ENCODE data around the gene UMODL1. TPM values are rescaled to one million over a fixed set of nuclear protein-coding genes. Genes with fewer than 3 reads are reported as not detected.

UMODL1 gene
- total and polyA plus RNA-seq, 2 donors (not counting 1 experiment from before 2014, with no cell fraction given): not detected

- no peak overlapping the region for H3K9ac ChIP-seq (ENCODE audit: insufficient read depth, low read length)
- H3K36me3 ChIP-seq (ENCODE audit: control insufficient read depth, insufficient read depth, low read length): no peaks in the 10 kb centered on the region
- no peaks in the 10 kb centered on the region for H3K79me2 ChIP-seq (ENCODE audit: control insufficient read depth, insufficient read depth, low read length)
- H3K4me1 ChIP-seq (ENCODE audit: control insufficient read depth, extremely low read depth, insufficient read depth, low read length): peaks cover 6% of the 10 kb centered on the region
- H3K27me3 ChIP-seq (ENCODE audit: control insufficient read depth, insufficient read depth, low read length): peaks cover 13% of the 10 kb centered on the region
- H2AFZ ChIP-seq (ENCODE audit: low read length): no peak overlapping the region
- no peaks in the 10 kb centered on the region for H4K20me1 ChIP-seq (ENCODE audit: control insufficient read depth, extremely low read depth, insufficient read depth, low read length)
- peak overlapping the region; percentile 0 for H3K4me2 ChIP-seq (ENCODE audit: extremely low read depth, insufficient read depth, low read length)
- peak overlapping the region; percentile 17 for H3K27ac ChIP-seq (ENCODE audit: insufficient read depth, low read length)
- DNase-seq (ENCODE audit: low read depth in 2 of 2): peak; percentile 83 to 98
- TF ChIP-seq EZH2 (IDR thresholded peaks at IDR 0.05; ENCODE audit: low read length, missing control alignments): no peak
- TF ChIP-seq, protein P1, sequence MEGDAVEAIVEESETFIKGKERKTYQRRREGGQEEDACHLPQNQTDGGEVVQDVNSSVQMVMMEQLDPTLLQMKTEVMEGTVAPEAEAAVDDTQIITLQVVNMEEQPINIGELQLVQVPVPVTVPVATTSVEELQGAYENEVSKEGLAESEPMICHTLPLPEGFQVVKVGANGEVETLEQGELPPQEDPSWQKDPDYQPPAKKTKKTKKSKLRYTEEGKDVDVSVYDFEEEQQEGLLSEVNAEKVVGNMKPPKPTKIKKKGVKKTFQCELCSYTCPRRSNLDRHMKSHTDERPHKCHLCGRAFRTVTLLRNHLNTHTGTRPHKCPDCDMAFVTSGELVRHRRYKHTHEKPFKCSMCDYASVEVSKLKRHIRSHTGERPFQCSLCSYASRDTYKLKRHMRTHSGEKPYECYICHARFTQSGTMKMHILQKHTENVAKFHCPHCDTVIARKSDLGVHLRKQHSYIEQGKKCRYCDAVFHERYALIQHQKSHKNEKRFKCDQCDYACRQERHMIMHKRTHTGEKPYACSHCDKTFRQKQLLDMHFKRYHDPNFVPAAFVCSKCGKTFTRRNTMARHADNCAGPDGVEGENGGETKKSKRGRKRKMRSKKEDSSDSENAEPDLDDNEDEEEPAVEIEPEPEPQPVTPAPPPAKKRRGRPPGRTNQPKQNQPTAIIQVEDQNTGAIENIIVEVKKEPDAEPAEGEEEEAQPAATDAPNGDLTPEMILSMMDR (conservative IDR thresholded peaks at IDR 0.05 in 1 of 2, IDR thresholded peaks at IDR 0.05 in 1 of 2; ENCODE audit: low read depth in 1 of 2, low read length in 2 of 2): no peak
- no peak overlapping the region for H3K4me3 ChIP-seq (replicated peaks in 1 of 4; ENCODE audit: control extremely low read depth in 1 of 4, insufficient read depth in 1 of 4, low read depth in 3 of 4, low read length in 4 of 4)
- no peaks in the 10 kb centered on the region for H3K9me3 ChIP-seq (ENCODE audit: control insufficient read depth, insufficient read depth, low read depth, low read length)
Measured at GRCh38 chr21:42093991-42094421, 22.9 kb downstream of the UMODL1 start.

DNA sequence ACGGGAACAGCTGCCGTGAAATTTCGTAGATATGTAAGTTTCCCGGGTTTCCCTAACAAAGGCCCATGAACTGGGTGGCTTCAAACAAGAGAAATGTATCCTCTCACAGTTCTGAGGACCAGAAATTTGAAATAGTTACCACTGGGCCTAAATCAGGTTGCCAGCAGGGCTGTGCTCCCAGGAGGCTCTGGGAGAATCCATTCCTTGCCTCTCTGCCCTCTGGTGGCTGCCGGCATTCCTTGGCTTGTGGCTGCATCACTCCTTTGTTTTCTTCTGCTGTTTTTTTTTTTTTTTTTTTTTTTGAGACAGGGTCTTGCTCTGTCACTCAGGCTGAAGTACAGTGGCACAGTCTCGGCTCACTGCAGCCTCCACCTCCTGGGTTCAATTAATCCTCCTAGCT is 23.7 kb downstream of the UMODL1 start:
- no peaks in the 10 kb centered on the region for H3K36me3 ChIP-seq (ENCODE audit: control insufficient read depth, insufficient read depth, low read length)
- H3K4me1 ChIP-seq (ENCODE audit: control insufficient read depth, extremely low read depth, insufficient read depth, low read length): peaks cover 6% of the 10 kb centered on the region
- no peak overlapping the region for H3K9ac ChIP-seq (ENCODE audit: insufficient read depth, low read length)
- H3K27ac ChIP-seq (ENCODE audit: insufficient read depth, low read length): peak overlapping the region; percentile 17
- no peak overlapping the region for H3K4me2 ChIP-seq (ENCODE audit: extremely low read depth, insufficient read depth, low read length)
- no peaks in the 10 kb centered on the region for H4K20me1 ChIP-seq (ENCODE audit: control insufficient read depth, extremely low read depth, insufficient read depth, low read length)
- H2AFZ ChIP-seq (ENCODE audit: low read length): no peak overlapping the region
- peaks cover 10% of the 10 kb centered on the region for H3K27me3 ChIP-seq (ENCODE audit: control insufficient read depth, insufficient read depth, low read length)
- TF ChIP-seq, protein P1 (conservative IDR thresholded peaks at IDR 0.05 in 1 of 2, IDR thresholded peaks at IDR 0.05 in 1 of 2; ENCODE audit: low read depth in 1 of 2, low read length in 2 of 2): peak in 1 of 2 donors; percentile 3
- no peak for TF ChIP-seq EZH2 (IDR thresholded peaks at IDR 0.05; ENCODE audit: low read length, missing control alignments)
- DNase-seq (ENCODE audit: low read depth in 2 of 2): no peak
- H3K4me3 ChIP-seq (replicated peaks in 1 of 4; ENCODE audit: control extremely low read depth in 1 of 4, insufficient read depth in 1 of 4, low read depth in 3 of 4, low read length in 4 of 4): no peak overlapping the region
- H3K79me2 ChIP-seq (ENCODE audit: control insufficient read depth, insufficient read depth, low read length): no peaks in the 10 kb centered on the region
- H3K9me3 ChIP-seq (ENCODE audit: control insufficient read depth, insufficient read depth, low read depth, low read length): no peaks in the 10 kb centered on the region

DNA sequence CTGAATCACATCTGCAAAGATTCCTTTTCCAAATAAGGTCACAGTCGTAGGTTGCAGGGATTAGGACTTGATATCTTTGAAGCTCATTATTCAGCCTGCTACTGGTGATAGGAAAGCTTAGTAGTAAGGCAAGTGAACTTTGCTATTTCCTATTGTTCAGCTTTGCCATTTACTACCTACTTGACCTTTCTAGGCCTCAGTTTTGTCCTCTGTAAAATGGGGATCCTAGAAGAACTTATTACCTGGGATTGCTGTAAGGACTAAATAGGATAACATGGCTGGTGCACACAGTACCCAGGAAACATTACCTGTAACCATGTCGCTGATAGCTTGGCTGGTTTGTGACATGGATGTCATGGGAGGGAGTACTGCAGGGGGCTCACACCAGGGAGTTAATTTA is 24.5 kb downstream of the UMODL1 start:
- H3K9me3 ChIP-seq (ENCODE audit: control insufficient read depth, insufficient read depth, low read depth, low read length): no peaks in the 10 kb centered on the region
- H3K9ac ChIP-seq (ENCODE audit: insufficient read depth, low read length): no peak overlapping the region
- no peaks in the 10 kb centered on the region for H3K36me3 ChIP-seq (ENCODE audit: control insufficient read depth, insufficient read depth, low read length)
- DNase-seq (ENCODE audit: low read depth in 2 of 2): no peak
- H4K20me1 ChIP-seq (ENCODE audit: control insufficient read depth, extremely low read depth, insufficient read depth, low read length): no peaks in the 10 kb centered on the region
- no peaks in the 10 kb centered on the region for H3K79me2 ChIP-seq (ENCODE audit: control insufficient read depth, insufficient read depth, low read length)
- H3K27me3 ChIP-seq (ENCODE audit: control insufficient read depth, insufficient read depth, low read length): peaks cover 4% of the 10 kb centered on the region
- H3K4me2 ChIP-seq (ENCODE audit: extremely low read depth, insufficient read depth, low read length): no peak overlapping the region
- TF ChIP-seq EZH2 (IDR thresholded peaks at IDR 0.05; ENCODE audit: low read length, missing control alignments): no peak
- TF ChIP-seq, protein P1 (conservative IDR thresholded peaks at IDR 0.05 in 1 of 2, IDR thresholded peaks at IDR 0.05 in 1 of 2; ENCODE audit: low read depth in 1 of 2, low read length in 2 of 2): no peak
- H3K27ac ChIP-seq (ENCODE audit: insufficient read depth, low read length): no peak overlapping the region
- peaks cover 6% of the 10 kb centered on the region for H3K4me1 ChIP-seq (ENCODE audit: control insufficient read depth, extremely low read depth, insufficient read depth, low read length)
- no peak overlapping the region for H2AFZ ChIP-seq (ENCODE audit: low read length)
- no peak overlapping the region for H3K4me3 ChIP-seq (replicated peaks in 1 of 4; ENCODE audit: control extremely low read depth in 1 of 4, insufficient read depth in 1 of 4, low read depth in 3 of 4, low read length in 4 of 4)

Measured in fibroblast of lung (primary cell).